22Rv1 (cell line): ENCODE results near the gene SORCS2.

Source experiments
- CTCF ChIP-seq: fragments of 450-650 bp; IDR thresholded peaks from 2 replicates; pipeline ENCODE4 v1.5.1; 2017; ENCODE audit warnings: mild to moderate bottlenecking
- ZFX ChIP-seq: fragments of 450-650 bp; IDR thresholded peaks from 2 replicates; pipeline ENCODE4 v1.6.1; 2017; ENCODE audit warnings: antibody characterized with exemption, borderline replicate concordance

DNA sequence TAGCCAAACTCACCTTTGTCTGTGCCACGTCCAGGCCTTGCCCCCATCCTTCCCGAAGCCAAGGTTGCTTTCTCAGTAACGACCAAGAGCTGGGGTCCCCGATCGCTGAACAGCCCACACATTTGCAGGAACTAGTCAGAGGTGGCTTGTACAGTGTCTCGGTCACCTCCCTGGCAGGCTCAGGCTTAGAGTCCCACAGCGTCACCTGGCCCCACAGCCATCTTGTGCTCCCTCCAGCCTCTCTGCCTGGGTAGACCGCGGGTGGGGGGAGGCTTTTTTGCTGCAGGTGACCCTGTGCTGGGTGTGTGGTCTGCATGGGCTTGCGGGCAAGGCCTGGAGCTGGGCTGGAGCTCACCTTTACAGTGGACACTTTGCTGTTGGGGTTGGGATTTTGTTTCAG, 182.2 kb downstream of the SORCS2 start:
- TF ChIP-seq CTCF (no peak), ZFX (no peak)
